ENCODE data around the gene DLG5.

The DLG5 gene

GRCh38 chr10:77943121-77943901 is 16.8 kb upstream of the DLG5 start:
- DNase-seq = no peak

- DNase-seq = no peak
Observed at GRCh38 chr10:77941790-77942189, 15.2 kb upstream of the DLG5 start.

GRCh38 chr10:77940627-77941026 is 14.1 kb upstream of the DLG5 start:
- DNase-seq = no peak

GRCh38 chr10:77940225-77940624 is 13.7 kb upstream of the DLG5 start:
- no peak for DNase-seq

GRCh38 chr10:77939561-77940001 is 13.0 kb upstream of the DLG5 start:
- DNase-seq = no peak

GRCh38 chr10:77936697-77937567 is 10.4 kb upstream of the DLG5 start:
- DNase-seq = no peak

GRCh38 chr10:77932016-77932715 is 5.6 kb upstream of the DLG5 start:
- no peak for DNase-seq

- DNase-seq = no peak
Observed at GRCh38 chr10:77927402-77928246, 1.1 kb upstream of the DLG5 start.

GRCh38 chr10:77925795-77926565 is 575 bp downstream of the DLG5 start:
- no peak for DNase-seq

GRCh38 chr10:77925410-77925794 is 1.2 kb downstream of the DLG5 start:
- DNase-seq = no peak

- no peak for DNase-seq
Observed at GRCh38 chr10:77922566-77923179, 3.9 kb downstream of the DLG5 start.

- DNase-seq = no peak
Observed at GRCh38 chr10:77922055-77922454, 4.5 kb downstream of the DLG5 start.

GRCh38 chr10:77921395-77921794 is 5.2 kb downstream of the DLG5 start:
- no peak for DNase-seq

GRCh38 chr10:77920495-77920894 is 6.1 kb downstream of the DLG5 start:
- DNase-seq = no peak

- no peak for DNase-seq
Observed at GRCh38 chr10:77919713-77920108, 6.8 kb downstream of the DLG5 start.

- no peak for DNase-seq
Observed at GRCh38 chr10:77915319-77916105, 11.0 kb downstream of the DLG5 start.

- DNase-seq = no peak
Observed at GRCh38 chr10:77913090-77913489, 13.5 kb downstream of the DLG5 start.

GRCh38 chr10:77912576-77912975 is 14.0 kb downstream of the DLG5 start:
- DNase-seq = no peak

- no peak for DNase-seq
Observed at GRCh38 chr10:77911535-77912123, 14.9 kb downstream of the DLG5 start.
